ENCODE measurements around the gene HDGFL2. TPM values are rescaled to one million over a fixed set of nuclear protein-coding genes. Genes with fewer than 3 reads are reported as not detected.
"Not testable (repeated sequence)": the region's sequence is repeated elsewhere in the genome, so short reads cannot be mapped to it uniquely, and the experiment has no call there.

HDGFL2 gene
- total RNA-seq, 1 experiment from 2014 or later, result 68.4 TPM

DNA sequence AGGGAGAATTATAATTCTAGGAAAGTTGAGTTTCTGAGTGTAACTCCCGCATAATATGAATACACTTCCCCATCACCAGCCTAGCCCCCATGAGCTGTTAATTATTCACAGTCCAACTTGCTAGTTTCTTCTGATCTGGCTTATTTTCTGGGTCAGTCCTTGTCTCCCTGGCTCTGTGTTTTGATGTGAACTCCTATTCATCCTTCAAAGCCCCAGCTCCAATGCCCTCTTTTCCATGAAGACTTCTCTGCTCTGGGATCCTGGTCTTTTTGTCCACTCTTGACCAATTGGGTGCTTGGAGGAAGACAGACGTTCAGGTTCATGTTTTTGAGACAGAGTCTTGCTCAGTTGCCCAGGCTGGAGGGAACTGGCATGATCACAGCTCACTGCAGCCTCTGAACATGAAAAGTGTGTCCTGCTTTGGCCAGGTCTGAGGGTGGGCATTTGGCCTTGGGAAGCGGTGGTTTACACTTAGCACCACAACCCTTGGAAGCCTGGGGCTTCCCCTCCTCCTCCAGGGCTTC, 67.1 kb downstream of the HDGFL2 start:
- DNase-seq (ENCODE audit: low read depth), result no peak
- in situ Hi-C loops (cut with HindIII; ENCODE audit: low pct_unique_long_range_greater_than_20kb, low sequenced_read_pairs), result no loop called here

- no peak for DNase-seq (ENCODE audit: low read depth)
- in situ Hi-C loops (cut with HindIII; ENCODE audit: low pct_unique_long_range_greater_than_20kb, low sequenced_read_pairs), result no loop called here
These were observed 67.8 kb downstream of the HDGFL2 start, which contains the start of gene LRG1 for GRCh38 chr19:4539693-4540581. Gene LRG1, minus strand, starts transcription at chr19:4540036. Its CDS starts 23 bp downstream, at chr19:4540013.

DNA sequence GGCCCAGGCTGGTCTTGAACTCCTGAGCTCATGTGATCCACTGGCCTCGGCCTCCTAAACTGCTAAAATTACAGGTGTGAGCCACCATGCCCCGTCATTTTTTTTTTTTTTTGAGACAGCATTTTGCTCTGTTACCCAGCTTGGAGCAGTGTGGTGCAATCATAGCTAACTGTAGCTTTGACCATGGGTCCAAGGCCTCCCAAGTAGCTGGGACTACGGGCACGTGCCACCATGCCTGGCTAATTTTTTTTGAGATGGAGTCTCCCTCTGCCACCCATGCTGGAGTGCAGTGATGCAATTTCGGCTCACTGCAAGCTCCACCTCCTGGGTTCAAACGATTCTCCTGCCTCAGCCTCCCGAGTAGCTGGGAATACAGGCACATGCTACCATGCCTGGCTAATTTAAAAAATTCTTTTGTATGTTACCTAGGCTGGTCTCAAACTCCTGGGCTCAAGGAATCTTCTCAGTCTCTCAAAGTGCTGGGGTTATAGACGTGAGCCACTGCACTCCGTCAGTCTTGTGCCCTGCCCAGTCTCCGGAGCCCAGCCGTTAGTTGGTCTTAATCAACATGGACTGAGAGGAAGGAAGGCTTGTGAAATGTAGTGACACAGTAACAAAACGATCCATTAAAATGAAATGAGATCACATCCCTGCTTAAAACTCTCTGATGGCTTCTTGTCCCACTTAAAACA, 69.2 kb downstream of the HDGFL2 start:
- in situ Hi-C loops (cut with HindIII; ENCODE audit: low pct_unique_long_range_greater_than_20kb, low sequenced_read_pairs), result no loop called here
- DNase-seq (ENCODE audit: low read depth), result no peak

- in situ Hi-C loops (cut with HindIII; ENCODE audit: low pct_unique_long_range_greater_than_20kb, low sequenced_read_pairs); DNase-seq (ENCODE audit: low read depth): not testable (repeated sequence)
These were observed 69.7 kb downstream of the HDGFL2 start for GRCh38 chr19:4541806-4542145.

DNA sequence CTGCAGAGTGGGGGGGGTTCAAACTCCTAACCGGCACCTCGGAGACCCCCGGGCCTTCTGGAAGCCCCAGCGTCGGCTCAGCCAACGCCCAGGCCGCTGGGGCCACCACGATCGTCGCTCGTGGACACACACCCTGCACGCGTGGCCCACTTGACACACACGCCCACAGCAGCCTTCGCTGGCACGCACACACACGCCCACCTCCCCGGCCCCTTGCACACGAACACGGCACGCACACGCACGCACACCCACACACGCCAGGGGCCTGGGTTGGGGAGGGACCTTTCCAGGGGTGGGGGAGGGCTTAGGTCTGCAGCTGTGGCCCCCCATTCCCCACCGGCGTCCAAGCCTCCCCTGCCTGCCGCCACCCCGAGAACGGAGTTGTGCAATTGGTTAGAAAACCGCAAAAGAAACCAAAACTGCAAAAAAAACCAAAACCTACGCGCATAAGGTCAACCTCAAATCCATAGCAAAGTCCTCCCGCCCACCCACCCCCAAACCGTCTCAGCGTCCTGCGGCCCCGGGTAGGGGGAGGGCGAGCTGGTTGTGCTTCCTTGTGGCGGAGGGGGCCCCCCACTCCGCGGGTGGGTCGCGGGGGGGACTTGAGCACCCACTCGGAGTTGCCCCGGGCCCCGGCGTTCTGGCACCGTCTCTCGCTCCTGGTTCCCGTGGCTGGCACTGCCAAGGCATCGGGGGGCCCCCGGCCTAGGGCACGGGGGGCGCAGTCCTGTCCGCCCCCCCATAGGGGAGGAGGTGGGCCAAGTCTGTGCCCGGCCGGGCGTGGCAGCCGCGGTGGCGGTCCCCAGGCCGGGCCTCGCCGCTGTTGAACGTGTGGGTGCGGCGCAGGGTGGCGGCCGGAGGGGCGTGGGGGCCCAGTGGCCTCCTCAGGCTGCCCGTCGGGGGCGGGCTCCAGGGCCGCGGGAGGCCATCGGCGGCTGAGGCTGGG, 71.1 kb downstream of the HDGFL2 start:
- DNase-seq (ENCODE audit: low read depth), result no peak
- in situ Hi-C loops (cut with HindIII; ENCODE audit: low pct_unique_long_range_greater_than_20kb, low sequenced_read_pairs), result no loop called here

- in situ Hi-C loops (cut with HindIII; ENCODE audit: low pct_unique_long_range_greater_than_20kb, low sequenced_read_pairs), result no loop called here
- DNase-seq (ENCODE audit: low read depth), result no peak
These were observed 71.9 kb downstream of the HDGFL2 start for GRCh38 chr19:4543842-4544647.

GRCh38 chr19:4547303-4548237, 75.5 kb downstream of the HDGFL2 start:
- DNase-seq (ENCODE audit: low read depth), result no peak
- in situ Hi-C loops (cut with HindIII; ENCODE audit: low pct_unique_long_range_greater_than_20kb, low sequenced_read_pairs), result no loop called here

DNA sequence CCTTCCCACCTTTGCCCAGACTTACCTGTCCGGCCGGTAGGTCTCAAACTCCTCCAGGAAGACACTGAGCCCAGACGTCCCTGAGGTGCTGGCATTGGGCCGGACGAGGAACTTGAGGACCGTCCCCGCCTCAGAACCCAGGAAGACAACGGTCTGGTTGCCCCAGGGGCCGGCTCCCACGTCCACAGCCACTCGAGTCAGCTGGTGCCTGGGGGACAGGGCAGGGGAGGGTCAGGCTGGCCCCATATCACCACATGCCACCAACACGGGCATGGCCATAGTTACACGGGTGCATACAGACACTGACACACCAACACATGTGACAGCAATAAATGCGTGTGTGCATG, 76.1 kb downstream of the HDGFL2 start:
- in situ Hi-C loops (cut with HindIII; ENCODE audit: low pct_unique_long_range_greater_than_20kb, low sequenced_read_pairs), result no loop called here
- no peak for DNase-seq (ENCODE audit: low read depth)

- in situ Hi-C loops (cut with HindIII; ENCODE audit: low pct_unique_long_range_greater_than_20kb, low sequenced_read_pairs), result no loop called here
- DNase-seq (ENCODE audit: low read depth), result no peak
These were observed 77.9 kb downstream of the HDGFL2 start for GRCh38 chr19:4550018-4550417.

DNA sequence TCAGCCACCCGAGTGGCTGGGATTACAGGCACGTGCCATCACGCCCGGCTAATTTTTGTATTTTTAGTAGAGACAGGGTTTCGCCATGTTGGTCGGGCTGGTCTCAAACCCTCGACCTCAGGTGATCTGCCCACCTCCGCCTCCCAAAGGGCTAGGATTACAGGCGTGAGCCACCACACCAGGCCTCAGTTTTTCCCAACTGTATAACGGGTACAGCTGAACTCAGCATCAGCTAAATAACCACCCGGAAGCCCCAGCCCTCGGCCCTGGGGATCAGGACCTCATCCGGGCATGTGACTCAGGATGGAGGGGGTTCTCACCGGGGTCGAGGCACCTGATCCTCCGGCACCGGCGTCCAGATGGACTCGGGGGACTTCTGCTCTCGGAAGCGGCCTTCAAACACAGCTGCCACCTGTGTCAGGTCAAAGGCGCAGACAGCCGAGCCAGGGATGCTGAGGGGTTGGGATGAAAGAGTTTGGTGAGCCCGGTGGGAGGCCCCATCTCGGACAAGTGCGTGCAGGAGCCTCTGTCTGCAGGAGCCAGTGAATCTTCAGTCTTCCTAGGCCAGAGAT, 78.5 kb downstream of the HDGFL2 start:
- in situ Hi-C loops (cut with HindIII; ENCODE audit: low pct_unique_long_range_greater_than_20kb, low sequenced_read_pairs), result no loop called here
- DNase-seq (ENCODE audit: low read depth), result no peak

Other genes starting within 250 kb of the HDGFL2 start
- gene EBI3, start 242.8 kb upstream of the HDGFL2 start, total RNA-seq (2014; rRNA removed; shearing (Covaris generic); ENCODE audit: low replicate concordance), result 0.14 and 3.3 TPM in 2 replicates
- 42.0 and 46.9 TPM in 2 replicates for gene YJU2, start 225.2 kb upstream of the HDGFL2 start, total RNA-seq (2014; rRNA removed; shearing (Covaris generic); ENCODE audit: low replicate concordance)
- not detected in 2 replicates for gene SHD, start 193.0 kb upstream of the HDGFL2 start, total RNA-seq (2014; rRNA removed; shearing (Covaris generic); ENCODE audit: low replicate concordance)
- gene TMIGD2, start 169.9 kb upstream of the HDGFL2 start, total RNA-seq (2014; rRNA removed; shearing (Covaris generic); ENCODE audit: low replicate concordance), result not detected in 2 replicates
- gene FSD1, start 167.7 kb upstream of the HDGFL2 start, total RNA-seq (2014; rRNA removed; shearing (Covaris generic); ENCODE audit: low replicate concordance), result 12.7 and 15.8 TPM in 2 replicates
- gene STAP2, start 133.5 kb upstream of the HDGFL2 start, total RNA-seq (2014; rRNA removed; shearing (Covaris generic); ENCODE audit: low replicate concordance), result 7.6 and 25.1 TPM in 2 replicates
- gene MPND, start 128.7 kb upstream of the HDGFL2 start, total RNA-seq (2014; rRNA removed; shearing (Covaris generic); ENCODE audit: low replicate concordance), result 36.5 and 57.5 TPM in 2 replicates
- 77.0 and 103 TPM in 2 replicates for gene SH3GL1, start 71.8 kb upstream of the HDGFL2 start, total RNA-seq (2014; rRNA removed; shearing (Covaris generic); ENCODE audit: low replicate concordance)
- 45.4 and 61.0 TPM in 2 replicates for gene CHAF1A, start 69.7 kb upstream of the HDGFL2 start, total RNA-seq (2014; rRNA removed; shearing (Covaris generic); ENCODE audit: low replicate concordance)
- 185 and 223 TPM in 2 replicates for gene UBXN6, start 14.5 kb upstream of the HDGFL2 start, total RNA-seq (2014; rRNA removed; shearing (Covaris generic); ENCODE audit: low replicate concordance)
- 0.24 TPM in 1 of 2 replicates, not detected in the other for gene PLIN4, start 46.2 kb downstream of the HDGFL2 start, total RNA-seq (2014; rRNA removed; shearing (Covaris generic); ENCODE audit: low replicate concordance)
- gene PLIN5, start 62.9 kb downstream of the HDGFL2 start, total RNA-seq (2014; rRNA removed; shearing (Covaris generic); ENCODE audit: low replicate concordance), result not detected in 2 replicates
- gene LRG1, start 67.7 kb downstream of the HDGFL2 start, total RNA-seq (2014; rRNA removed; shearing (Covaris generic); ENCODE audit: low replicate concordance), result not detected in 2 replicates
- gene SEMA6B, start 87.4 kb downstream of the HDGFL2 start, total RNA-seq (2014; rRNA removed; shearing (Covaris generic); ENCODE audit: low replicate concordance), result 27.5 and 35.7 TPM in 2 replicates
- gene TNFAIP8L1, start 167.2 kb downstream of the HDGFL2 start, total RNA-seq (2014; rRNA removed; shearing (Covaris generic); ENCODE audit: low replicate concordance), result 8.0 and 10.0 TPM in 2 replicates
- gene MYDGF, start 198.0 kb downstream of the HDGFL2 start, total RNA-seq (2014; rRNA removed; shearing (Covaris generic); ENCODE audit: low replicate concordance), result 379 and 415 TPM in 2 replicates

Data from Caki2 (cell line).